KG1 (cell line): Measurements from ENCODE around the gene PRKAR1B.
"Not testable (repeated sequence)": the region's sequence is repeated elsewhere in the genome, so short reads cannot be mapped to it uniquely, and the experiment has no call there.

ENCODE experiments used
- DNase-seq: peaks from one replicate; lab custom pipeline; 2025; lab: John Stamatoyannopoulos, UW

Gene PRKAR1B

GRCh38 chr7:644381-645305 lies 82.4 kb downstream of the PRKAR1B start:
- no peak for DNase-seq

GRCh38 chr7:641966-642365 lies 85.1 kb downstream of the PRKAR1B start:
- DNase-seq = no peak

GRCh38 chr7:641269-641671 lies 85.8 kb downstream of the PRKAR1B start:
- DNase-seq = no peak

DNA sequence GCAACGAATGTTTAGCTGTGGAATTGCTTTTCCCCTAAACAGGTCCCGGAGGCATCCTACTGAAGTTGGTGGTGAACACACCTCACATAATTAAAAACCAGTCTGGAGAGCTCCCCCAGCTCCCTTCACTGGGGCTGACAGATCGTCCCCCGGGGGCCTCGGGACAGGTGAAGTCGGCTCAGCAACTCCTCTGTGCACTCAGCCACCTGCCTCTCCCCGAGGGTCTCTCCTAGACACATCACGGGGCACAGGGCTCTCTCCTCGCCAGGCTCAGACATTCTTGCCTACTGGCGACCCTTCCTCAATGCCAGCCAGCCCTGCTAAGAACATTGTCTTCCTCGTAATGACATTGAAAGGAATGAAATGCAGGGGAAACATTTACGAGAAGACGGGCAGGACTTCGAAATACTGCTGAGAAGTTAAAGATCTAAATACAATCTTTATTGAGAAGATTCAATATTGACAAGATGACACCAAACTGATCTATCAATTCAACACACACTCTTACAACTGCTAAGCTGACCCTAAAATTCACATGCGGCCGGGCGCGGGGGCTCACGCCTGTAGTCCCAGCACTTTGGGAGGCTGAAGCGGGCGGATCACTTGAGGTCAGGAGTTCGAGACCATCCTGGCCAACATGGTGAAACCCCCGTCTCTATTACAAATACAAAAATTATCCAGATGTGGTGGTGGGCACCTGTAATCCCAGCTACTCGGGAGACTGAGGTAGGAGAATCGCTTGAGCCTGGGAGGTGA lies 88.6 kb downstream of the PRKAR1B start:
- DNase-seq = no peak

DNA sequence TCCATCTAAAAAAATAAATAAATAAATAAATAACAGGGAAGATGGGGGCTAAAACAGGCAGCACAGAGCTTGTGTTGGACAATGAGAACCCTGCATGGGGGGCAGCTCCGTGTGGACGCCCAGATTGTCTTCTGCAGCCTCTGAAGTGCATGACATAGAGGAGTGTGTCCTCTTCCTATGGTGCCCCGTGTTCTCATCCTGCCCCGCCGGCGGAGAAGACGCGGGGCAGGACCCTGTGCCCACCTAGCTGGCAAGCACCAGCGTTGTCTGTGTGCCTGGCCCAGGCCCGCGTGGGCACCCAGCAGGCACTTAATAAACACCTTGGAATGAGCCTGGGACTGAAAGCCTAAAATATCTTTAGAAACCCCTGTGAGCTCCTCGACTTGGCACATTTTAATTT lies 89.3 kb downstream of the PRKAR1B start:
- DNase-seq = no peak

- DNase-seq = no peak
Measured at GRCh38 chr7:636396-636795, 90.7 kb downstream of the PRKAR1B start.

GRCh38 chr7:635687-636382 lies 91.2 kb downstream of the PRKAR1B start:
- DNase-seq = not testable (repeated sequence)

DNA sequence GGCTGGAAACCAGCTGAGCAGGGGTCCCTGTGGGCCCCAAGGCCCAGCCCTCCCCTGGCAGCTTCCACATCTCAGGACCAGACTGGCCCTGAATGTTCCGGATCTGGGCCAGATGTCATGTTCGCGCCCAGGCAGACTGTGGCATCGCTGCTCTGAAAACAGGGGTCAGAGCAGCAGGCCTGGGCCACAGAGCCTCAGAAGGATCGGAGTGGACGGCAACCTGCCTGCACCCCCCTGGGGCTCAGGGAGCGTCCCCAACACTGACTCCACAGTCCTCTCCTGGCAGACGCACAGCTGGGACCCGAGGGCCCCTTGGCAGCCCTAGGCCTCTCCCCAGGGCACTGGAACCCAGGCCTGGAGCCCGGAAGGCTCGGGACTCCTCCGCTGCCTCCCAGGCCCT lies 91.9 kb downstream of the PRKAR1B start:
- no peak for DNase-seq

GRCh38 chr7:633381-634018 lies 93.6 kb downstream of the PRKAR1B start:
- no peak for DNase-seq

GRCh38 chr7:632831-633210 lies 94.3 kb downstream of the PRKAR1B start:
- no peak for DNase-seq

GRCh38 chr7:631964-632830 lies 94.9 kb downstream of the PRKAR1B start:
- DNase-seq = no peak

DNA sequence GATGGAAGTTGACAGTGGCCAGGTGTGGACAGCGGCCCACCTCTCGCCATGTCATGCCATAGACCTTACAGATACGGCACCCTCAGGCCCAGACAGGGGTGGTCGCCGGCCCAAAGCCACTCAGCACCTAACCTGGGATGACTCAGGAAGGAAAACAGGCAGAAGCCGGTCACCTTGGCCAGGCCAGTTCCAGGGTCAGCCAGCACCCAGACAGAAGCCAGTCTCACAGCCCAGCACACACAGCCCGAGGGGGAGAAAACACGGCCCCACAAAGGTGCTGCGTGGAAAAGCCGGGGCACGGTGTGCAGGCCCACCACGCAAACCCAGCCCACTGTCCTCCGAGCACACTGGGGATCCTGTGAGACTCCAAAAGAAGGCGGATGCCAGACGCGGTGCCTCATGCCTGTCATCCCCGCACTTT lies 95.8 kb downstream of the PRKAR1B start:
- DNase-seq = no peak

GRCh38 chr7:630539-630938 lies 96.5 kb downstream of the PRKAR1B start:
- DNase-seq = no peak

DNA sequence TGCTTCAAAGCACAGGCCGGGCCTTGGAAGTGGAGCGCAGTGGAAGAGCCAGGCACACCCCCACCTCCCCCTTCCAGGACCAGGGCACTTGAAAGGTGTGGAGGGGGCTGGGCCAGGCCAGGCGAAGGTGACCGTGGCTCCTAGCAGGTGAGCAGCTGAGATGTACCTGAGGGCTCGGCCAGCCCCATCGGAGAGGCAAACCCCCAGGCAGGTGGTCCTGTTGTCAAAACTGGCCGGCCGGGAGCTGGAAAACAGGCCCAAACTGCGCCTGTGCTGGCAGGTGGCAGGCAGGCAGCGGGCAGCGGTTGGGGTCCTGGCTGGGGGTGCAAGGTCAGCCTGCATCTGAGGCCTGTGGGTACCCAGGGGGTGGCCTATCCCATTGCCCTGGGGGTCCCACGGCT lies 97.0 kb downstream of the PRKAR1B start:
- no peak for DNase-seq

DNA sequence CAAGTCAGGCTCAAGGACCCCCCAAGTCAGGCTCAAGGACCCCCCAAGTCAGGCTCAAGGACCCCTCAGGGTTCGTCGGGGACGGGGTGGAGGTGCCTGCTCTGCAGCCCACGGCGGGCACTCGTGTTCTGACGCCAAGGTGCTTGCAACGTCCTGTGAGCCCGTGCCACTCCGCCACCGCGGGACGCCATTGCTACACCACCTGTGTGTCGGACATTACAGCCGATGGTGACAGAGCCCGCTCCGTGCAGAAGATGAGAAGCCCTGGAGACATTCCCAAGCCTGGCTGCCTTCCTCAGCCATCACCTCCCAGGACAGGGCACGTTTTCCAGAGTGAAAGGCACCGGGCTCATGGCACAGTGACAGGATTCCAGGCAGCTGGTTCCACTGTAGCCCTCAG lies 98.3 kb downstream of the PRKAR1B start:
- no peak for DNase-seq

DNA sequence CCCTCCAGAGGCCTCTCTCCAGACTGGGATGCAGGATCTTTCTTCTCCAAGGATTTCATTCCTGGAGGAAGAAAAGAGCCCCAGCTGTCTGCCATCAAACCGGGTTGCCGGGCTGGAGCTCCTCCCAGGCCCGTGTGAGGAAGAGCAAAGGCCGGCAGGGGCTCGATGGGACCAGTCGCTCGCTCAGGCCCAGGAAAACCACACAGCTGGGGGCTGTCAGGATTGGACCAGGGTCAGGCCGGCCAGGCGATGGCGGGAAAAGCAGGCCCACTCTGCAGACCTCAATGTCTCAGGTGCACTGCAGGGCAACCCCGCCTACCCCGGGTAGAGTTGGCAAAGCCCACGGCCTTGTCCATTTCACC lies 98.7 kb downstream of the PRKAR1B start:
- DNase-seq = no peak

DNA sequence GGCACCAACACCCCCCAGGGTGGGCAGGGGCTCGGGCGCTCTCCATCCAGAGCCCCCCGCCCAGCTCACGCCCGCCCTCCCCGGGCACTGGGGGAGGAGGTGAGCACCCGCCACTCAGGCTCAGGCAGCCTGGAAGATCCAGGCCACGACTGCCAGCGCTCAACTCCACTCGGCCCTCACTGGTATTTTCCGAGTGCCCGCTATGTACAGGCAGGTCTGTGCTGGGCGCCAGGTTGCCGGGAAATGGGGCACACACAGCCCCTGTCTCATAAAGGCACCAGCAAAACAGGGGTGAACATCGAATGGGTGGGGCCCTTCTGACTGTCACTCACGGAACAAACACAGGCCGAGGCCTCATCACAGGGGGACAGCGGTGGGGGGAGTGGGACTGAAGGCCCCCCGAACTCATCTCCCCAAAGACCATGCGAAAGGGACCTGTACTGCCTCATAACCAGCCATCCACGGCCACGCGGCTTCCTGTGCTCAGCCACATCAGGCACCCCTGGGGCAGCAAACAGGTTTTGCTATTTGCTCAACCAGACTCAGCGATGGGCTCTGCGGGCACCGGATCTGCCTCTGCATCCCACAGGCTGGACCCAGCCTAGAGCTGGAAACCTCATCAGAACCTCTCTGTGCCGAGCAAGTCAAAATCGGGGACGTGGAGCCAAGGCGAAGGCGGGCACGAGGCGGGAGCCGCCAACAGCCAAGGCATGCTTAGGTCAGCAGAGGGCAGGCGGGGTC lies 99.2 kb downstream of the PRKAR1B start:
- no peak for DNase-seq

DNA sequence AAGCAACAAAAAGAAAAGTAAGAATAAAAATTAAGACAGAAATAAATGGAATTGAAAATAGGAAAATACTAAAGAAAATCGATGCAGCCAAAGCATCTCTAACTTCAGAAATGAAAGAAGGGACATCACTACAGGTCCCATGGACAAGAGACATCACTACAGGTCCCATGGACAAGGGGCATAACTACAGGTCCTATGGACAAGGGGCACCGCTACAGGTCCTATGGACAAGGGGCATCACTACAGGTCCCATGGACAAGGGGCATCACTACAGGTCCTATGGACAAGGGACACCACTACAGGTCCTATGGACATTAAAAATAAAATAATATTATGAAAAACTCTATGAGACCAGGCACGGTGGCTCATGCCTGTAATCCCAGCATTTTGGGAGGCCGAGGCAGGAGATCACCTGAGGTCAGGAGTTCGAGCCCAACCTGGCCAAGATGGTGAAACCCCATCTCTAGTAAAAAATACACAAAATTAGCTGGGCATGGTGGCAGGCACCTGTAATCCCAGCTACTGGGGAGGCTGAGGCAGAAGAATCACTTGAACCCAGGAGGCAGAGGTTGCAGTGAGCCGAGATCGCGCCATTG lies 101.6 kb downstream of the PRKAR1B start:
- DNase-seq = no peak

GRCh38 chr7:623464-623863 lies 103.6 kb downstream of the PRKAR1B start:
- DNase-seq = no peak
